HT1080 (cell line): ENCODE data around the gene CEP55. TPM values are rescaled to one million over a fixed set of nuclear protein-coding genes. Genes with fewer than 3 reads are reported as not detected.

Experiments used
- DNase-seq: peaks from one replicate; pipeline ENCODE4 v3.0.0-alpha.2; 2015; ENCODE audit warnings: low read depth
- small RNA-seq: library from RNA; depleted of rRNA; stranded (forward); fragments of <200 nt; gene quantifications from one replicate; pipeline ENCODE3, GENCODE V24; 2014
- total RNA-seq: library from RNA; depleted of rRNA; stranded (reverse); fragments of >200 nt; shearing (Covaris generic); gene quantifications from 2 replicates; pipeline ENCODE4 v1.2.3, GENCODE V29; 2014; rRNA removed

The CEP55 gene
- total RNA-seq, 1 experiment from 2014 or later, result 86.3 TPM

GRCh38 chr10:93560541-93560940 is 64.1 kb downstream of the CEP55 start:
- no peak for DNase-seq

GRCh38 chr10:93565446-93565845 is 69.0 kb downstream of the CEP55 start:
- no peak for DNase-seq

- no peak for DNase-seq
Observed at GRCh38 chr10:93566435-93567276, 70.2 kb downstream of the CEP55 start, which contains the start of gene FFAR4. FFAR4 (plus strand) TSS chr10:93566665; CDS start chr10:93566721, 56 bp downstream.

- no peak for DNase-seq
Observed at GRCh38 chr10:93567277-93568104, 71.1 kb downstream of the CEP55 start.

- DNase-seq, result no peak
Observed at GRCh38 chr10:93568105-93568390, 71.6 kb downstream of the CEP55 start.

- DNase-seq, result no peak
Observed at GRCh38 chr10:93570383-93570782, 74.0 kb downstream of the CEP55 start.

- DNase-seq, result no peak
Observed at GRCh38 chr10:93572606-93573005, 76.2 kb downstream of the CEP55 start.

GRCh38 chr10:93573051-93573909 is 76.9 kb downstream of the CEP55 start:
- no peak for DNase-seq

GRCh38 chr10:93573924-93574323 is 77.5 kb downstream of the CEP55 start:
- DNase-seq, result no peak

GRCh38 chr10:93576888-93577287 is 80.5 kb downstream of the CEP55 start:
- no peak for DNase-seq

- no peak for DNase-seq
Observed at GRCh38 chr10:93577565-93577964, 81.2 kb downstream of the CEP55 start.

Small RNAs within 50 kb of the gene (small RNA-seq; reads per million reads assigned to genes)
- not detected for gene RNA5SP323

Other genes starting within 250 kb of the CEP55 start
- gene MYOF, start 14.3 kb upstream of the CEP55 start, total RNA-seq, result 72.7 and 85.0 TPM in 2 replicates
- not detected in 2 replicates for gene FFAR4, start 70.1 kb downstream of the CEP55 start, total RNA-seq
- gene RBP4, start 104.6 kb downstream of the CEP55 start, total RNA-seq, result 0.48 and 0.80 TPM in 2 replicates
- not detected in 2 replicates for gene PDE6C, start 115.9 kb downstream of the CEP55 start, total RNA-seq
- gene FRA10AC1, start 206.0 kb downstream of the CEP55 start, total RNA-seq, result 2.3 and 3.1 TPM in 2 replicates